Stimulated activated CD4-positive, alpha-beta T cell treated with anti-CD3 and anti-CD28 coated beads, Interleukin-12 subunit alpha, Interleukin-12 subunit beta, amount 100 ng/mL, for 4 hours (primary cell): ENCODE measurements around the gene MEGF11.

Experiments used
- DNase-seq: peaks from one replicate; pipeline ENCODE4 v3.0.0-alpha.2; 2020

MEGF11 gene

GRCh38 chr15:66237513-66238235, 15.9 kb downstream of the MEGF11 start:
- DNase-seq = no peak

- DNase-seq = no peak
Measured at GRCh38 chr15:66236806-66237375, 16.7 kb downstream of the MEGF11 start.

GRCh38 chr15:66235866-66236265, 17.7 kb downstream of the MEGF11 start:
- no peak for DNase-seq

- DNase-seq = no peak
Measured at GRCh38 chr15:66234798-66235197, 18.8 kb downstream of the MEGF11 start.

- no peak for DNase-seq
Measured at GRCh38 chr15:66233487-66234415, 19.8 kb downstream of the MEGF11 start.

GRCh38 chr15:66232267-66232625, 21.3 kb downstream of the MEGF11 start:
- no peak for DNase-seq

- no peak for DNase-seq
Measured at GRCh38 chr15:66231394-66232266, 21.9 kb downstream of the MEGF11 start.

- no peak for DNase-seq
Measured at GRCh38 chr15:66229790-66230465, 23.6 kb downstream of the MEGF11 start.

- no peak for DNase-seq
Measured at GRCh38 chr15:66228807-66229735, 24.5 kb downstream of the MEGF11 start.

GRCh38 chr15:66226736-66227135, 26.8 kb downstream of the MEGF11 start:
- no peak for DNase-seq

- DNase-seq = no peak
Measured at GRCh38 chr15:66225656-66226274, 27.8 kb downstream of the MEGF11 start.

GRCh38 chr15:66224946-66225345, 28.6 kb downstream of the MEGF11 start:
- no peak for DNase-seq

GRCh38 chr15:66222273-66223198, 31.0 kb downstream of the MEGF11 start:
- no peak for DNase-seq

GRCh38 chr15:66221126-66221525, 32.4 kb downstream of the MEGF11 start:
- DNase-seq = no peak

- no peak for DNase-seq
Measured at GRCh38 chr15:66220601-66221000, 32.9 kb downstream of the MEGF11 start.

- DNase-seq = no peak
Measured at GRCh38 chr15:66219339-66219738, 34.2 kb downstream of the MEGF11 start.

- DNase-seq = no peak
Measured at GRCh38 chr15:66216806-66217205, 36.7 kb downstream of the MEGF11 start.

GRCh38 chr15:66215811-66216210, 37.7 kb downstream of the MEGF11 start:
- no peak for DNase-seq

- DNase-seq = no peak
Measured at GRCh38 chr15:66214246-66214645, 39.3 kb downstream of the MEGF11 start.

GRCh38 chr15:66212563-66212921, 41.0 kb downstream of the MEGF11 start:
- no peak for DNase-seq
